Vagina (tissue), 2 donors: ENCODE results near the gene CSNK1E. TPM values are rescaled to one million over a fixed set of nuclear protein-coding genes. Genes with fewer than 3 reads are reported as not detected.

ENCODE experiments used
- DNase-seq, 2 donors: peaks; one replicate each; pipeline ENCODE4 v3.0.0-alpha.2; 2017; ENCODE audit errors: extremely low spot score in 2 of 2
- H3K27ac ChIP-seq: fragments of 200-600 bp; sonication (generic); one replicate; pipeline ENCODE4 v1.5.1; 2019
- H3K27me3 ChIP-seq: fragments of 200-600 bp; sonication (generic); one replicate; pipeline ENCODE4 v1.5.1; 2019
- H3K36me3 ChIP-seq, 2 donors: fragments of 200-600 bp; sonication (generic); one replicate each; pipeline ENCODE4 v1.5.1; 2017 to 2019
- H3K4me1 ChIP-seq: fragments of 200-600 bp; sonication (generic); one replicate; pipeline ENCODE4 v1.5.1; 2019
- H3K4me3 ChIP-seq, 2 donors: fragments of 200-600 bp; sonication (generic); 1 replicate in 1 of 2; 2 replicates in 1 of 2; pipeline ENCODE4 v1.5.1; 2016 to 2019
- H3K9me3 ChIP-seq: fragments of 200-600 bp; sonication (generic); one replicate; pipeline ENCODE4 v1.5.1; 2019
- POLR2A ChIP-seq, 2 donors: fragments of 450-650 bp; IDR thresholded peaks; one replicate each; pipeline ENCODE4 v1.6.1; 2017; ENCODE audit warnings: antibody characterized with exemption in 2 of 2, mild to moderate bottlenecking in 2 of 2, moderate library complexity in 2 of 2
- POLR2AphosphoS5 ChIP-seq, 2 donors: sonication (generic); formaldehyde crosslinking; IDR thresholded peaks; one replicate each; pipeline ENCODE4 v1.9.0; 2017; ENCODE audit warnings: antibody characterized with exemption in 2 of 2, mild to moderate bottlenecking in 2 of 2, low read depth in 1 of 2; ENCODE audit not compliant: insufficient read depth in 1 of 2
- intact Hi-C: fragments of 100-400 bp; cut with DNase I; formaldehyde crosslinking; loops from one replicate; pipeline ENCODE4 v1.15.1; 2023
- total RNA-seq: library from RNA; depleted of rRNA; stranded (reverse); fragments of >200 nt; gene quantifications from one replicate; pipeline ENCODE4 v1.2.3, GENCODE V29; 2016
- TF ChIP-seq, protein P1 (sequence below), 3 experiments: fragments of 450-650 bp in 2 of 3; fragments of 200-600 bp in 1 of 3; sonication (generic) in 1 of 3; IDR thresholded peaks; one replicate each; pipeline ENCODE4 v1.5.1; 2017 to 2019; ENCODE audit warnings: antibody characterized with exemption in 3 of 3, mild to moderate bottlenecking in 2 of 3, moderate library complexity in 2 of 3

The CSNK1E gene
- total RNA-seq, 1 donor from 2014 or later, result 162 TPM

DNA sequence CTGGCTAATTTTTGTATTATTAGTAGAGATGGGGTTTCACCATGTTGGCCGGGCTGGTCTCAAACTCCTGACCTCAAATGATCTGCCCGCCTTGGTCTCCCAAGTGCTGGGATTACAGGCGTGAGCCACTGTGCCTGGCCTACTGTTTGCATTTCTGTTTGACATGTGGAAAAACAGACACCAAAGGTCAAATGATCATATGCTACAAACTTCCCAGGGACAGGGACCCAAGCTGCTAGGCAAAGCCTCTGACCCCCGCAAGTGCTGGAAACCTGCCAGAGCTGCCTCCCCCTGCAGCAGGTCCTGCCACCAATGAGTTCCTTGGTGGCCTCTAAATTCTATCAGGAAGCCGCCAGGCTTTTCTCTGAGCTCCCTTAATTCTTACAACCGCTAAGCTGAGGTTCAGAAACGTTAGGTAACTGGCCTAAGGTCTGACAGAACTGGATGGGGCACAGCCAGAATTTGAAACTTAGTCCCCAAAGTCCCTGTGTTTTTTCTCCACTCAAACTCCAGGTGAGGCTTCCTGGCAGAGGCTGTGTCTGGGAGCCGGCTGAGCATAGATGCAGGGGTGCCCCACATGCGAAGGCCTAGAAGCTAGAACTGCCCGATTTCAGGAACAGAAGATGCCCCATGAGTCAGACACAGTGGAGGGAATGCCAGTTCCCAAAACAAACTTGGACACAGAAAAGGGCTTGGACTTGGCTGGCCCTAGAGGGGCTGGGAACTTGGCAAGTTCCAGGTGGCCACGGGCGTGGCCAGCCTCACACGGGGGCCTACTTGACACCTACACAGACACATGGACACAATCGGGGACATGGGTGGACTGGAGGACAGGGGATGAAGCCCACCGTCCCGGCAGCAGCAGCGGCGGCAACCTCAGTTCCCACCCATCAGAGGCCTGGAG is 7.4 kb downstream of the CSNK1E start:
- Histone ChIP-seq H3K9me3 (no peaks in the 10 kb centered on the region), H3K27me3 (no peaks in the 10 kb centered on the region), H3K4me1 (peaks cover 94% of the 10 kb centered on the region), H3K36me3 (peaks cover 0 to 7% of the 10 kb centered on the region in 2 donors), H3K4me3 (no peak overlapping the region), H3K27ac (peak overlapping the region; percentile 99)
- intact Hi-C loops, result loop anchor here (10.0 kb wide), 1 partner anchor 45 kb away; no protein-coding TSS in a partner anchor
- TF ChIP-seq POLR2AphosphoS5 (IDR thresholded peaks at IDR 0.05; ENCODE audit: insufficient read depth in 1 of 2, low read depth in 1 of 2), result no peak
- TF ChIP-seq, protein P1, sequence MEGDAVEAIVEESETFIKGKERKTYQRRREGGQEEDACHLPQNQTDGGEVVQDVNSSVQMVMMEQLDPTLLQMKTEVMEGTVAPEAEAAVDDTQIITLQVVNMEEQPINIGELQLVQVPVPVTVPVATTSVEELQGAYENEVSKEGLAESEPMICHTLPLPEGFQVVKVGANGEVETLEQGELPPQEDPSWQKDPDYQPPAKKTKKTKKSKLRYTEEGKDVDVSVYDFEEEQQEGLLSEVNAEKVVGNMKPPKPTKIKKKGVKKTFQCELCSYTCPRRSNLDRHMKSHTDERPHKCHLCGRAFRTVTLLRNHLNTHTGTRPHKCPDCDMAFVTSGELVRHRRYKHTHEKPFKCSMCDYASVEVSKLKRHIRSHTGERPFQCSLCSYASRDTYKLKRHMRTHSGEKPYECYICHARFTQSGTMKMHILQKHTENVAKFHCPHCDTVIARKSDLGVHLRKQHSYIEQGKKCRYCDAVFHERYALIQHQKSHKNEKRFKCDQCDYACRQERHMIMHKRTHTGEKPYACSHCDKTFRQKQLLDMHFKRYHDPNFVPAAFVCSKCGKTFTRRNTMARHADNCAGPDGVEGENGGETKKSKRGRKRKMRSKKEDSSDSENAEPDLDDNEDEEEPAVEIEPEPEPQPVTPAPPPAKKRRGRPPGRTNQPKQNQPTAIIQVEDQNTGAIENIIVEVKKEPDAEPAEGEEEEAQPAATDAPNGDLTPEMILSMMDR (IDR thresholded peaks at IDR 0.05), result no peak
- no peak for TF ChIP-seq POLR2A (IDR thresholded peaks at IDR 0.05)
- no peak for DNase-seq

DNA sequence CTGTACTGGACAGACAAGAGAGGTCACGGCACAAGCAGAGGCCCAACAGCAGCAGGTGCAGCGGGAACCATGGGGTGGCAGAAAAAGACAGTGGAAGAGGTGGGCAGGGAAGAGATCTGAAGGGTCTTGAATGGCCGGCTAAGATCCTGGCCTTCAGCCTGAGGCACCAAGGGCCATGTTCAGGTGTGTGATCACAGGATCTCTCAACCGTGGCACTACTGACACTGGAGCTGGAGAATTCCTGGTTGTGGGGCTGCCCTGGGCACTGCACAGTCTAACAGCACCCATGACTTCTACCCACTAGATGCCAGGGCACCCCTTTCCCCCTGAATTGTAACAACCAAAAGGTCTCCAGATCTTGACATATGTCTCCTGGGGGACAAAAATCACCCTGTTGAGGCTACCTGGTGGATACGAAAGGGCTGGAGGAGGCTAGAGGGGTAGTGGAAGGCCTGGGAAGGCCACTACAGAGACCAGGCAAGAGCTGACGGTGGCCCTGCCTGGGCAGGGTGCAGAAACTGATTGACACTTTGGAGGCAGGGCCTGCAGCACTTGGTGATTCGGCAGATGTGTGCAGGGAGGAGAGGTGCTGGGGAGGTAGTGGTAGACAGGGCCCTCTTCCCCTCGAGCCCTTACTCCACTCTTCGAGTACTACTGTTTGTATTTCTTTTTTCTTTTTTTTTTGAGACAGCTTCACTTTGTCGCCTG is 8.3 kb downstream of the CSNK1E start:
- intact Hi-C loops, result loop anchor here (10.0 kb wide), 1 partner anchor 46 kb away; no protein-coding TSS in a partner anchor
- Histone ChIP-seq H3K4me1 (peaks cover 95% of the 10 kb centered on the region), H3K9me3 (no peaks in the 10 kb centered on the region), H3K27me3 (no peaks in the 10 kb centered on the region), H3K4me3 (no peak overlapping the region), H3K27ac (peak overlapping the region; percentile 99), H3K36me3 (peaks cover 0 to 15% of the 10 kb centered on the region in 2 donors)
- TF ChIP-seq POLR2AphosphoS5 (IDR thresholded peaks at IDR 0.05; ENCODE audit: insufficient read depth in 1 of 2, low read depth in 1 of 2) (no peak), POLR2A (IDR thresholded peaks at IDR 0.05) (no peak)
- TF ChIP-seq, protein P1 (IDR thresholded peaks at IDR 0.05), result no peak
- no peak for DNase-seq

DNA sequence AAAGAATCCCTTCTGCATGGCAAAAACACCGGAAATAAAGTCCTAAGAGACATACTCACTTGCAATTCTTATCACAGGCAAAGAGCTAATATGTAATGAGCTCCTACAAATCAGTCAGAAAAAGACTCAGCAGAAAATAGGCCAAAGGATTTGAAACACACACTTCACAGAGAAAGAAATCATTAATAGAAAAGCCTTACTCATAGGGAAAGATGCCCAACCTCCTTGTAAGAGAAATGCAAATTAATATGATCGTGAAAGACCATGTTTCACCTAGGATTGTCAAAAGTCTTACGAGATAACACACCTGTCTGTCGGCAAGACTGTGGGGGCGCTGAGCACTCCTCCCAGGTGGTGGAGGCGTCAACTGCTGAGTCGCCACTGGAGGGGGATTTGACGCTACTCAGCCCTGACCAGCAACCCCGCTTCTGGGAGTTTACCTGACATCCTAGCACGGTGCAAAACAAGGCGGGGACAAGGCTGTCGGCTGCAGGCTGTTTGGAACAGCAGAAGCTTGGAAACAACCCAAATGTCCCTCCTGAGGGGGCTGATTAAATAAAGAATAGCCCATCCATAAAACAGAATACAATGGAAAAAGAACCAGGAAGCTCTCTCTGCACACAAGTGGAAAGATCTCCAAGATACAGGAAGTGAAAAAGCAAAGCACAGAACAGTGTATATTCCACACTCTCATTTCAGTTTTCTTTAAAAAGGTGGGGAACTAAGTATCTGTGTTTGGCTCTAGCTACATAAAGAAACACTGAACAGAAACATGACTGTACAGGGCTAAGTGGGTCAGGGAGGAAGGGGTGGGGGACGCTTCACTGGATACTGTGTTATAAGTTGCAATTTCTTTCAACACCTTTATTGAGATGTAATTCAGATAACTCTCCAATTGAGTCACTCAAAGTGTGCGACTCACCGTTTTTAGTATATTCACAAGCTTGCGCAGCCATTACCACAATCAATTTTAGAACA is 11.5 kb downstream of the CSNK1E start:
- intact Hi-C loops, result loop anchor here (10.0 kb wide), 1 partner anchor 49 kb away; no protein-coding TSS in a partner anchor
- Histone ChIP-seq H3K27ac (peak overlapping the region; percentile 56), H3K9me3 (no peaks in the 10 kb centered on the region), H3K27me3 (no peaks in the 10 kb centered on the region), H3K36me3 (peaks cover 0 to 43% of the 10 kb centered on the region in 2 donors), H3K4me3 (no peak overlapping the region), H3K4me1 (peaks cover 73% of the 10 kb centered on the region)
- no peak for DNase-seq
- TF ChIP-seq, protein P1 (IDR thresholded peaks at IDR 0.05), result no peak
- TF ChIP-seq POLR2AphosphoS5 (IDR thresholded peaks at IDR 0.05; ENCODE audit: insufficient read depth in 1 of 2, low read depth in 1 of 2), result no peak
- no peak for TF ChIP-seq POLR2A (IDR thresholded peaks at IDR 0.05)

DNA sequence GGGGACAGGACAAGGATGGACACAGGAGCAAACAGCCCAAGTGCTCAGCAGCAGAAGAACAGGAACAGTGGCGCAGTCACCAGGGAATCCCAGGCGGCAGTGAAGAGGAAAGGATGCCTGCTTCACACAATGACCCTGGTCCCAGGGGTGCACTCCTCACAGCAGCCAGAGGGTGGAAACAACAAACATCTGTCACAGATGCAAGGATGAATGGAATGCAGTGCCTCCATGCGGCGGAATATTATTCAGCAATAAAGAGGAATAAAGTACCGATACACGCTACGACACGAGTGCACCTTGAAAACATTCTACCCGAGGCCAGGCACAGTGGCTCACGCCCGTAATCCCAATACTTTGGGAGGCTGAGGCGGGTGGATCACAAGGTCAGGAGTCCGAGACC is 12.7 kb downstream of the CSNK1E start:
- no peak overlapping the region for H3K4me3 ChIP-seq
- DNase-seq, result no peak
- H3K27ac ChIP-seq, result peak overlapping the region; percentile 21
- H3K27me3 ChIP-seq, result no peaks in the 10 kb centered on the region
- H3K9me3 ChIP-seq, result no peaks in the 10 kb centered on the region
- TF ChIP-seq, protein P1 (IDR thresholded peaks at IDR 0.05), result peak in 1 of 3 experiments; percentile 10
- no peak for TF ChIP-seq POLR2AphosphoS5 (IDR thresholded peaks at IDR 0.05; ENCODE audit: insufficient read depth in 1 of 2, low read depth in 1 of 2)
- peaks cover 61% of the 10 kb centered on the region for H3K4me1 ChIP-seq
- intact Hi-C loops, result loop anchor here (10.0 kb wide), 1 partner anchor 50 kb away; no protein-coding TSS in a partner anchor
- peaks cover 3 to 55% of the 10 kb centered on the region in 2 donors for H3K36me3 ChIP-seq
